Omental fat pad (tissue), 4 donors: ENCODE data around the gene ADAM20. TPM values are rescaled to one million over a fixed set of nuclear protein-coding genes. Genes with fewer than 3 reads are reported as not detected.

Experiments used
- ATAC-seq: fragments of 150-250 bp; one replicate; pipeline ENCODE4 v1.9.1; 2016; ENCODE audit warnings: mild to moderate bottlenecking, moderate library complexity; ENCODE audit not compliant: low FRiP score
- DNase-seq: peaks from one replicate; pipeline ENCODE4 v3.0.0-alpha.2; 2019; ENCODE audit warnings: low spot score
- total RNA-seq, 4 donors: library from RNA; depleted of rRNA; stranded (reverse); fragments of >200 nt; gene quantifications; one replicate each; pipeline ENCODE4 v1.1.0, GENCODE V29; 2016
- TF ChIP-seq, protein P1 (sequence below), 3 donors: fragments of 450-650 bp; IDR thresholded peaks; one replicate each; pipeline ENCODE4 v1.5.1; 2016 to 2017; ENCODE audit warnings: antibody characterized with exemption in 3 of 3, mild to moderate bottlenecking in 3 of 3, moderate library complexity in 2 of 3

ADAM20 gene
- total RNA-seq, 4 donors from 2014 or later: 1.4 to 4.1 (median 2.5) TPM

DNA sequence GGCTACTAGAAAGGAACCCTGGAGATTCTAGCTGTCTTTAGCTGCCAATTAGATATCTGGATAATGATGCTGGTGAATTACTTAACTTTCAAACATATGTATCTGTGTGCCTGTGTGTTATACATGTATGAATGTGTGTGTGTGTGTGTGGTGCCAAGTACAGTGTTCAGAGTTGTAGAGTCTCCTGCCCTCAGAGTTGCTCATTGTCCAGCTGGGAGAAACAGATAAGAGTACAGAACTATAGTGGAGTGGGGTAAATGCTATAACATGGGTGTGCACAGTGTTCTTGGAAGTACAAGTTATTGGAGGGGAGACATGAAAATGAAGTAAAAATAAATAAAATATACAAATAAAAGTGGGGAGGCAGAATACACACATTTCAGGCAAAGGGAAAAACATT, 23.6 kb upstream of the ADAM20 start:
- ATAC-seq (no peak), DNase-seq (no peak)
- TF ChIP-seq, protein P1, sequence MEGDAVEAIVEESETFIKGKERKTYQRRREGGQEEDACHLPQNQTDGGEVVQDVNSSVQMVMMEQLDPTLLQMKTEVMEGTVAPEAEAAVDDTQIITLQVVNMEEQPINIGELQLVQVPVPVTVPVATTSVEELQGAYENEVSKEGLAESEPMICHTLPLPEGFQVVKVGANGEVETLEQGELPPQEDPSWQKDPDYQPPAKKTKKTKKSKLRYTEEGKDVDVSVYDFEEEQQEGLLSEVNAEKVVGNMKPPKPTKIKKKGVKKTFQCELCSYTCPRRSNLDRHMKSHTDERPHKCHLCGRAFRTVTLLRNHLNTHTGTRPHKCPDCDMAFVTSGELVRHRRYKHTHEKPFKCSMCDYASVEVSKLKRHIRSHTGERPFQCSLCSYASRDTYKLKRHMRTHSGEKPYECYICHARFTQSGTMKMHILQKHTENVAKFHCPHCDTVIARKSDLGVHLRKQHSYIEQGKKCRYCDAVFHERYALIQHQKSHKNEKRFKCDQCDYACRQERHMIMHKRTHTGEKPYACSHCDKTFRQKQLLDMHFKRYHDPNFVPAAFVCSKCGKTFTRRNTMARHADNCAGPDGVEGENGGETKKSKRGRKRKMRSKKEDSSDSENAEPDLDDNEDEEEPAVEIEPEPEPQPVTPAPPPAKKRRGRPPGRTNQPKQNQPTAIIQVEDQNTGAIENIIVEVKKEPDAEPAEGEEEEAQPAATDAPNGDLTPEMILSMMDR (IDR thresholded peaks at IDR 0.05): no peak

DNA sequence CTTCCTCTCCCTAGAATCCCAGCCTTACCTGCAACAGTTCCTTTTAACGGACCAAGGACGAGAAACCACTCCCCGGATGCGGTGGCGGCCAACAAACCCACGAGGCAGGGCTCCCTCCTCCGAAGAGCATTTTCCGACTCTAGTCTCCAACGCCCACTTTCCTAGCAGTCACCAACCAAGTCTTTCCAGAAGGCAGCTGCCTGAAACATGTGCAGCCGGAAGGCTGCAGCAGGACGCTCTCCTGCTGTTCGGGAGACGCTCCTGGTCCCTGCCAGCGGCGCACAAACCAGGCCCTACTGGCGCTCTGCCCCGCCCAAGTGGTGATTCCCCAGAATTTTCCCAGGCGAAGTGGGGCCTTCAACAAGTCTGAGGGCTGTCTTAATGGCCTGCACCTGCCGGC, 21.1 kb upstream of the ADAM20 start:
- peak; percentile 48 for ATAC-seq
- no peak for DNase-seq
- TF ChIP-seq, protein P1 (IDR thresholded peaks at IDR 0.05): no peak

DNA sequence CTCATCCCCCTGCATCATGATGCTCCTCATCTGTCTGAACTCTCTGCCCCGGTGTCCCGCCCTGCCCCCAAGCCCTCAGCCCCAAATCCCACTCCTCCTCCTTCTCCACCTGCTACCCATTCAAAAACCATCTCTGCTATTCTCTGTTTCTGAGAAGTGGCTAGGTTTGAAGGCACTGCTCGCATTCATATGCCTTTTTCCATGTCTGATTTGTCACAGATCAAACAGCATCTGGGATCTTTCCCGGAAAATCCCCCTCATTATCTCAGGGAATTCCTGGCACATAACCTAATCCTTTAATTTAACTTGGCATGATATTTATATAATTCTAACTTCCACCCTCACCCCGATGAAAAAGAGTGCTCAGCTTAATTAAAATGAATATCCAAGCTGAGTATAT, 3.3 kb upstream of the ADAM20 start:
- TF ChIP-seq, protein P1 (IDR thresholded peaks at IDR 0.05): no peak
- DNase-seq (no peak), ATAC-seq (no peak)

DNA sequence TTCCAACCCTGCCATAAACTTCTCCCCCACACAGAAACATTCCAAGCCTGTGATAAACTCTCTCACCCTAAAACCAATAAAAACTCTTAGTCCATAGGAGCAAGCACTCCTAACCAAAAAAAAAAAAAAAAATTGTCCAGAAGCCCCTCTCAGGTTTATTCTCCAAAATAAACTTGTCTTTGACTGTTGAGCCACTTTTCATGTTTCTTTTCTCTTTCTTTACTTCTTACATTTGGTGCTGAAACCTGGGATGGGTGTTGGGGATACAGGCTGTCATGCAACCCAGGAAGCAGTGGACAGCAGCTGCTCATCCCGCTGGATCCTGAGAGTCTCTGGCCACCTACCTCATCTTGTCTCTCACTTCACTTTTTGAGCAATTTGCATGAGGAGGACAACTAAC, 2.0 kb upstream of the ADAM20 start:
- TF ChIP-seq, protein P1 (IDR thresholded peaks at IDR 0.05): no peak
- no peak for ATAC-seq
- DNase-seq: no peak

DNA sequence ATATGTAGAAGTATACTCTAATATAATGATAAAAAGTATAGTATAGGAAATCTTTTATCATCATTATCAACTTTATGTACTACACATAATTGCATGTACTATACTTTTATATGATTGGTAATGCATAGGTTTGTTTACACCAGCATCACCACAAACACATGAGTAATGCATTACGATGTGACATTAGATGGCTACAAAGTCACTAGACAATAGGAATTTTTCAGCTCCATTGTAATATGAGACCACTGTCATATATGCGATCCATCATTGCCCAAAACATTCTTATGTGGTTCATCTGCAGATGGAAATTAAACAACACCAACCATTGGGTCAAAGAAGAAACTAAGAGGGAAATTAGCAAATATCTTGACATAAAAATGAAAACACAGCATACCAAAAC, 4.4 kb downstream of the ADAM20 start:
- ATAC-seq (no peak), DNase-seq (no peak)
- TF ChIP-seq, protein P1 (IDR thresholded peaks at IDR 0.05): no peak

DNA sequence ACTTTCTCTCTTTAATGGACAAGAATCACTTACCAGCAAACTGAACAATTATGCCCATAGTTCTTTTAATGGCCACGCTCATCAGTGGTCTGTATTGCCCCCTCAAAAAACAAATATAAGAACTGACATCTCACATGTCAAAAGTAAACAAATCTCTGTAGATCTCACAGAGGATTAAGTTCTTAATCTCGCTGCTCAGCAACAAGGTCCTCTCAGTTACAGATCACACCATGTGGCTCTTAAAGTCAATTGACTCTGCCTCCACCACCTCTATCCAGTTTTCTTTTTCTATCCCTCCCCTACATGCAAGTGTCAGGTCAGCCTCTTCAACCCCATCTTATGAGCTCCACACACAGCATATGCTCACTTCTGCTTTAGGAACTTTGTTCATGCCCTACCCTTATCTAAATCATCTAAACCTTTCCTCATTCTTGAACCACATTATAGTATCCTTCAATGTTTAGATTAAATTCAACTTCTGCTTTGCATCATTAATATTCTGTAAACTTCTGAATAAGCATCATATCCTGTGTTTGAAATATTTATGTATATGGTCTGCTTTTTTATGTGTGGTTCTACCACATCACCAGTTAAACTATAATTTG, 7.2 kb downstream of the ADAM20 start:
- ATAC-seq (no peak), DNase-seq (no peak)

DNA sequence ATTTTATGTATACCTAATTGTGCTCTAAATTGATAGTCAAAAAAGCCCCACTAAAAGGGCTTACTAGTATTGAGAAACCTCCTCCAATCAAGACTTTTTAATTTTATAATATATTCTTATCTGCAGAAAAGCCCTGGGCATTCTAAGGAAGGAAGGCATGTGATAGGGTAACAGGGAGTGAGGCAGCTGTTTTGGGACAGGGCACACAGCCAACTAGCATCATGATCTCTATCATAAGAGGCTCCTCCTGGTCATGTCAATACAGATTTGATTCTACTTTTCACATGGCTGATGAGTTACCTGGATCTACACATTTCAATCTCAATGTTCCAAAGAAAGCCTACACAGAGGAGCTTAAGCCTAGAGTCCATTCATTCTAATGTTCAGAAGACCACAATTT, 9.1 kb downstream of the ADAM20 start:
- no peak for ATAC-seq
- TF ChIP-seq, protein P1 (IDR thresholded peaks at IDR 0.05): no peak
- DNase-seq: no peak

More for the DNA sequence above, 7.2 kb downstream of the ADAM20 start:
- TF ChIP-seq, protein P1 (IDR thresholded peaks at IDR 0.05): no peak
